A549 (cell line): ENCODE data around the gene LRRC63.

Experiments
- EHMT2 ChIP-seq: fragments of 200-600 bp; sonication (generic); IDR thresholded peaks from 2 replicates; pipeline ENCODE4 v1.6.1; 2016; ENCODE audit warnings: antibody characterized with exemption, low read depth, mild to moderate bottlenecking, moderate library complexity
- EP300 ChIP-seq, 2 experiments: fragments of >200 bp; sonication (Bioruptor Twin); formaldehyde crosslinking; IDR thresholded peaks; 2 replicates in 1 of 2; 3 replicates in 1 of 2; pipeline ENCODE4 v1.6.1; 2016 to 2017
- JUN ChIP-seq, 2 experiments: fragments of >200 bp; sonication (Bioruptor Twin); formaldehyde crosslinking; IDR thresholded peaks; 2 replicates in 1 of 2; 3 replicates in 1 of 2; pipeline ENCODE4 v1.6.1; 2016 to 2017
- POLR2A ChIP-seq: IDR thresholded peaks from 2 replicates; pipeline ENCODE4 v1.6.1; 2012; ENCODE audit warnings: mild to moderate bottlenecking, low read length
- POLR2AphosphoS2 ChIP-seq: conservative IDR thresholded peaks from 2 replicates; pipeline ENCODE4 v1.6.1; 2012; ENCODE audit warnings: low read length, improper control_type of control experiment, inconsistent platforms
- RCOR1 ChIP-seq: fragments of 150-350 bp; IDR thresholded peaks from 2 replicates; pipeline ENCODE4 v1.6.1; 2014; ENCODE audit warnings: antibody characterized with exemption, low read length, low read depth
- SREBF2 ChIP-seq: fragments of 450-650 bp; IDR thresholded peaks from 2 replicates; pipeline ENCODE4 v1.6.1; 2014; ENCODE audit warnings: mild to moderate bottlenecking, moderate library complexity
- TF ChIP-seq, protein P1 (sequence below): fragments of >200 bp; sonication (Bioruptor Twin); formaldehyde crosslinking; IDR thresholded peaks from 3 replicates; pipeline ENCODE4 v1.5.1; 2016
- TF ChIP-seq, protein P2 (sequence below): fragments of 150-350 bp; IDR thresholded peaks from 2 replicates; pipeline ENCODE4 v1.6.1; 2014; ENCODE audit warnings: low read depth, mild to moderate bottlenecking, low read length

GRCh38 chr13:46166947-46167610 lies 44.6 kb upstream of the LRRC63 start:
- TF ChIP-seq POLR2A: no peak
- TF ChIP-seq, protein P1, sequence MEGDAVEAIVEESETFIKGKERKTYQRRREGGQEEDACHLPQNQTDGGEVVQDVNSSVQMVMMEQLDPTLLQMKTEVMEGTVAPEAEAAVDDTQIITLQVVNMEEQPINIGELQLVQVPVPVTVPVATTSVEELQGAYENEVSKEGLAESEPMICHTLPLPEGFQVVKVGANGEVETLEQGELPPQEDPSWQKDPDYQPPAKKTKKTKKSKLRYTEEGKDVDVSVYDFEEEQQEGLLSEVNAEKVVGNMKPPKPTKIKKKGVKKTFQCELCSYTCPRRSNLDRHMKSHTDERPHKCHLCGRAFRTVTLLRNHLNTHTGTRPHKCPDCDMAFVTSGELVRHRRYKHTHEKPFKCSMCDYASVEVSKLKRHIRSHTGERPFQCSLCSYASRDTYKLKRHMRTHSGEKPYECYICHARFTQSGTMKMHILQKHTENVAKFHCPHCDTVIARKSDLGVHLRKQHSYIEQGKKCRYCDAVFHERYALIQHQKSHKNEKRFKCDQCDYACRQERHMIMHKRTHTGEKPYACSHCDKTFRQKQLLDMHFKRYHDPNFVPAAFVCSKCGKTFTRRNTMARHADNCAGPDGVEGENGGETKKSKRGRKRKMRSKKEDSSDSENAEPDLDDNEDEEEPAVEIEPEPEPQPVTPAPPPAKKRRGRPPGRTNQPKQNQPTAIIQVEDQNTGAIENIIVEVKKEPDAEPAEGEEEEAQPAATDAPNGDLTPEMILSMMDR: no peak
- TF ChIP-seq, protein P2, sequence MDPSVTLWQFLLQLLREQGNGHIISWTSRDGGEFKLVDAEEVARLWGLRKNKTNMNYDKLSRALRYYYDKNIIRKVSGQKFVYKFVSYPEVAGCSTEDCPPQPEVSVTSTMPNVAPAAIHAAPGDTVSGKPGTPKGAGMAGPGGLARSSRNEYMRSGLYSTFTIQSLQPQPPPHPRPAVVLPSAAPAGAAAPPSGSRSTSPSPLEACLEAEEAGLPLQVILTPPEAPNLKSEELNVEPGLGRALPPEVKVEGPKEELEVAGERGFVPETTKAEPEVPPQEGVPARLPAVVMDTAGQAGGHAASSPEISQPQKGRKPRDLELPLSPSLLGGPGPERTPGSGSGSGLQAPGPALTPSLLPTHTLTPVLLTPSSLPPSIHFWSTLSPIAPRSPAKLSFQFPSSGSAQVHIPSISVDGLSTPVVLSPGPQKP: no peak
- no peak for TF ChIP-seq EP300 (IDR thresholded peaks at IDR 0.05)
- TF ChIP-seq POLR2AphosphoS2: no peak
- no peak for TF ChIP-seq EHMT2
- no peak for TF ChIP-seq JUN (IDR thresholded peaks at IDR 0.05)
- no peak for TF ChIP-seq RCOR1
- TF ChIP-seq SREBF2: no peak
